Peyer's patch (tissue), 4 donors: ENCODE results near the gene CCDC57. TPM values are rescaled to one million over a fixed set of nuclear protein-coding genes. Genes with fewer than 3 reads are reported as not detected.

ENCODE experiments used
- DNase-seq, 3 donors: peaks; one replicate each; pipeline ENCODE4 v3.0.0-alpha.2; 2017 to 2019
- H3K27ac ChIP-seq, 4 donors: fragments of 200-600 bp; sonication (generic); one replicate each; pipeline ENCODE4 v1.5.1; 2016 to 2019
- H3K27me3 ChIP-seq, 2 donors: fragments of 200-600 bp; sonication (generic); one replicate each; pipeline ENCODE4 v1.5.1; 2019
- H3K36me3 ChIP-seq, 3 donors: fragments of 200-600 bp; sonication (generic); one replicate each; pipeline ENCODE4 v1.5.1; 2016 to 2019
- H3K4me1 ChIP-seq, 4 donors: fragments of 200-600 bp; sonication (generic); one replicate each; pipeline ENCODE4 v1.5.1; 2016 to 2019
- H3K4me3 ChIP-seq, 4 donors: fragments of 200-600 bp; sonication (generic); 1 replicate in 3 of 4; 2 replicates in 1 of 4; pipeline ENCODE4 v1.5.1; 2016 to 2019; ENCODE audit warnings: mild to moderate bottlenecking in 1 of 4
- H3K9me3 ChIP-seq, 4 donors: fragments of 200-600 bp; sonication (generic); one replicate each; pipeline ENCODE4 v1.5.1; 2016 to 2019; ENCODE audit warnings: mild to moderate bottlenecking in 1 of 4
- POLR2A ChIP-seq, 2 donors: fragments of 450-650 bp; IDR thresholded peaks; one replicate each; pipeline ENCODE4 v1.5.1; 2017; ENCODE audit warnings: antibody characterized with exemption in 2 of 2, mild to moderate bottlenecking in 2 of 2, moderate library complexity in 2 of 2
- total RNA-seq, 4 donors: library from RNA; depleted of rRNA; stranded (reverse); fragments of >200 nt; gene quantifications; one replicate each; pipeline ENCODE4 v1.1.0, GENCODE V29; 2016
- TF ChIP-seq, protein P1 (sequence below), 6 experiments: fragments of 450-650 bp in 4 of 6; fragments of 200-600 bp in 2 of 6; sonication (generic) in 1 of 6; IDR thresholded peaks; one replicate each; pipeline ENCODE4 v1.5.1; 2017 to 2019; ENCODE audit warnings: antibody characterized with exemption in 6 of 6, mild to moderate bottlenecking in 3 of 6, moderate library complexity in 1 of 6

CCDC57 gene
- total RNA-seq, 4 donors from 2014 or later, result 28.2 to 144 (median 79.8) TPM

DNA sequence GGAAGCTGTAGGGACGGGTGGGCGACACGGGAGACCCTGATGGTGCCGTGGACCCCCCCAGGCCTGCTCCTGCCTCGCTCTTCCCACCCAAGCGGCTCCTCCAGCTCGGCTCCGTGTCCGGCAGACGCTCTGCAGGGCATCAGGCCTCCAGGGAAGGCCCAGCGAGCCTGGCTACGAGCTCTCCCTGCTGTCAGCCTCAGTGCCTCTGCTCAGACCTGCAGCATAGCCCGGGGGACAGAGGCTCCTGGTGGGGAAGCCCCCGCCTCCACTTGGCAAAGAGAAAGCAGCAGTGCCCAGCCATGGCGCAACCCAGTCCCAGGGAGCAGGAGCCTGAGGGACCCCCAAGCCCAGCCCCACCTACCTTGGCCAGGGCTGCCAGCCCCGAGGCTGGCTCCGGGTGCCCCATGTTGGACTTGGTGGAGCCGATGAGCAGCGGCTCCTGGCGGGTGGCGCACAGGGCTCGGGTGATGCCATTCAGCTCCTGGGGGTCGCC is 120.5 kb downstream of the CCDC57 start:
- peaks cover 0 to 85% (median 0%) of the 10 kb centered on the region in 3 donors for H3K36me3 ChIP-seq
- H3K4me1 ChIP-seq, result peaks cover 0 to 12% (median 8%) of the 10 kb centered on the region in 4 donors
- no peak overlapping the region for H3K27ac ChIP-seq
- H3K9me3 ChIP-seq, result no peaks in the 10 kb centered on the region
- no peak overlapping the region for H3K4me3 ChIP-seq
- TF ChIP-seq, protein P1, sequence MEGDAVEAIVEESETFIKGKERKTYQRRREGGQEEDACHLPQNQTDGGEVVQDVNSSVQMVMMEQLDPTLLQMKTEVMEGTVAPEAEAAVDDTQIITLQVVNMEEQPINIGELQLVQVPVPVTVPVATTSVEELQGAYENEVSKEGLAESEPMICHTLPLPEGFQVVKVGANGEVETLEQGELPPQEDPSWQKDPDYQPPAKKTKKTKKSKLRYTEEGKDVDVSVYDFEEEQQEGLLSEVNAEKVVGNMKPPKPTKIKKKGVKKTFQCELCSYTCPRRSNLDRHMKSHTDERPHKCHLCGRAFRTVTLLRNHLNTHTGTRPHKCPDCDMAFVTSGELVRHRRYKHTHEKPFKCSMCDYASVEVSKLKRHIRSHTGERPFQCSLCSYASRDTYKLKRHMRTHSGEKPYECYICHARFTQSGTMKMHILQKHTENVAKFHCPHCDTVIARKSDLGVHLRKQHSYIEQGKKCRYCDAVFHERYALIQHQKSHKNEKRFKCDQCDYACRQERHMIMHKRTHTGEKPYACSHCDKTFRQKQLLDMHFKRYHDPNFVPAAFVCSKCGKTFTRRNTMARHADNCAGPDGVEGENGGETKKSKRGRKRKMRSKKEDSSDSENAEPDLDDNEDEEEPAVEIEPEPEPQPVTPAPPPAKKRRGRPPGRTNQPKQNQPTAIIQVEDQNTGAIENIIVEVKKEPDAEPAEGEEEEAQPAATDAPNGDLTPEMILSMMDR (IDR thresholded peaks at IDR 0.05), result no peak
- no peak for TF ChIP-seq POLR2A (IDR thresholded peaks at IDR 0.05)
- DNase-seq, result no peak
- H3K27me3 ChIP-seq, result no peaks in the 10 kb centered on the region

- peaks cover 0 to 5% (median 2%) of the 10 kb centered on the region in 4 donors for H3K4me1 ChIP-seq
- DNase-seq, result no peak
- H3K27ac ChIP-seq, result no peak overlapping the region
- TF ChIP-seq POLR2A (IDR thresholded peaks at IDR 0.05), result no peak
- TF ChIP-seq, protein P1 (IDR thresholded peaks at IDR 0.05), result no peak
- no peaks in the 10 kb centered on the region for H3K9me3 ChIP-seq
- H3K36me3 ChIP-seq, result peaks cover 0 to 91% (median 0%) of the 10 kb centered on the region in 3 donors
- no peaks in the 10 kb centered on the region for H3K27me3 ChIP-seq
- H3K4me3 ChIP-seq, result no peak overlapping the region
Observed at GRCh38 chr17:82091264-82092066, 121.2 kb downstream of the CCDC57 start.

- Histone ChIP-seq H3K27ac (no peak overlapping the region), H3K4me1 (no peaks in the 10 kb centered on the region), H3K4me3 (no peak overlapping the region), H3K36me3 (peaks cover 0 to 99% (median 0%) of the 10 kb centered on the region in 3 donors), H3K27me3 (no peaks in the 10 kb centered on the region), H3K9me3 (no peaks in the 10 kb centered on the region)
- DNase-seq, result no peak
- TF ChIP-seq POLR2A (IDR thresholded peaks at IDR 0.05), result no peak
Observed at GRCh38 chr17:82090549-82091263, 121.9 kb downstream of the CCDC57 start.

- TF ChIP-seq, protein P1 (IDR thresholded peaks at IDR 0.05), result no peak
- TF ChIP-seq POLR2A (IDR thresholded peaks at IDR 0.05), result no peak
- no peaks in the 10 kb centered on the region for H3K4me1 ChIP-seq
- H3K9me3 ChIP-seq, result no peaks in the 10 kb centered on the region
- H3K36me3 ChIP-seq, result peaks cover 0 to 100% (median 0%) of the 10 kb centered on the region in 3 donors
- H3K4me3 ChIP-seq, result no peak overlapping the region
- H3K27me3 ChIP-seq, result no peaks in the 10 kb centered on the region
- no peak for DNase-seq
- H3K27ac ChIP-seq, result no peak overlapping the region
Observed at GRCh38 chr17:82089723-82090548, 122.7 kb downstream of the CCDC57 start.

GRCh38 chr17:82088838-82089722 is 123.6 kb downstream of the CCDC57 start:
- H3K27ac ChIP-seq, result no peak overlapping the region
- H3K36me3 ChIP-seq, result peaks cover 0 to 100% (median 0%) of the 10 kb centered on the region in 3 donors
- TF ChIP-seq POLR2A (IDR thresholded peaks at IDR 0.05), result no peak
- TF ChIP-seq, protein P1 (IDR thresholded peaks at IDR 0.05), result no peak
- no peaks in the 10 kb centered on the region for H3K9me3 ChIP-seq
- H3K4me1 ChIP-seq, result no peaks in the 10 kb centered on the region
- no peak overlapping the region for H3K4me3 ChIP-seq
- DNase-seq, result no peak
- no peaks in the 10 kb centered on the region for H3K27me3 ChIP-seq
